Left lung (tissue), 10 donors: Measurements from ENCODE around the gene PTPRCAP. TPM values are rescaled to one million over a fixed set of nuclear protein-coding genes. Genes with fewer than 3 reads are reported as not detected.

Experiments used
- ATAC-seq: fragments of 200-7000 bp; cut with Tn5 transposase; one replicate; pipeline ENCODE4 v1.9.1; 2020; ENCODE audit warnings: moderate library complexity
- DNase-seq, 4 donors: peaks; one replicate each; pipeline ENCODE4 v3.0.0-alpha.2; 2013 to 2020
- H3K27ac ChIP-seq, 2 donors: fragments of 200-600 bp; sonication (generic) in 1 of 2; one replicate each; pipeline versions ENCODE4 v1.5.0 to v1.8.0; 2020 to 2021
- H3K27me3 ChIP-seq, 2 donors: fragments of 200-600 bp; sonication (generic) in 1 of 2; one replicate each; pipeline versions ENCODE4 v1.5.0 to v1.8.0; 2020 to 2021
- H3K36me3 ChIP-seq, 2 donors: fragments of 200-600 bp; sonication (generic) in 1 of 2; one replicate each; pipeline versions ENCODE4 v1.5.0 to v1.8.0; 2020 to 2021
- H3K4me1 ChIP-seq, 2 donors: fragments of 200-600 bp; one replicate each; pipeline ENCODE4 v1.8.0; 2021
- H3K4me3 ChIP-seq, 2 donors: fragments of 200-600 bp; sonication (generic) in 1 of 2; one replicate each; pipeline versions ENCODE4 v1.5.0 to v1.8.0; 2020 to 2021; ENCODE audit warnings: mild to moderate bottlenecking in 1 of 2
- H3K9me3 ChIP-seq, 2 donors: fragments of 200-600 bp; sonication (generic) in 1 of 2; one replicate each; pipeline versions ENCODE4 v1.5.0 to v1.8.0; 2020 to 2021
- CTCF ChIP-seq, 2 donors: fragments of 200-600 bp; sonication (generic) in 1 of 2; IDR thresholded peaks; one replicate each; pipeline versions ENCODE4 v1.5.0 to v1.8.0; 2021; ENCODE audit warnings: antibody characterized with exemption in 2 of 2
- intact Hi-C, 2 donors: fragments of 100-400 bp; cut with DNase I; formaldehyde crosslinking; loops; one replicate each; pipeline versions ENCODE4 v1.11.2 to v1.14.2; 2022
- polyA plus RNA-seq, 6 donors: library from polyadenylated mRNA; unstranded; fragments of 120-200 nt; gene quantifications; one replicate each; pipeline ENCODE4 v1.2.1, GENCODE V29; 2013; ENCODE audit not compliant: insufficient read length in 6 of 6
- total RNA-seq, 2 donors: library from RNA; stranded (reverse); fragmentation: NEBNext Ultra II Directional; extraction: Animal tissue kit (Norgen Biotek cat#: 25700); gene quantifications; one replicate each; pipeline ENCODE4 v1.2.1, GENCODE V29; 2021
- donor health status: DM: no; HTN: yes; CAD: no.
- donor health status: DM: no; HTN: no; CAD: no.

Gene PTPRCAP
- total and polyA plus RNA-seq, 8 donors, result 1.6 to 12.5 (median 2.7) TPM

- intact Hi-C loops, result no loop called here
- TF ChIP-seq CTCF (IDR thresholded peaks at IDR 0.05), result no peak
- peaks cover 0 to 71% of the 10 kb centered on the region in 2 donors for H3K36me3 ChIP-seq
- DNase-seq, result peak in 1 of 4 donors; percentile 61
- no peaks in the 10 kb centered on the region for H3K27me3 ChIP-seq
- peak overlapping the region in 1 of 2 donors; percentile 7 for H3K27ac ChIP-seq
- peaks cover 21 to 59% of the 10 kb centered on the region in 2 donors for H3K4me1 ChIP-seq
- no peak overlapping the region for H3K4me3 ChIP-seq
- H3K9me3 ChIP-seq, result no peaks in the 10 kb centered on the region
- no peak for ATAC-seq
Measured at GRCh38 chr11:67396587-67397389, 40.7 kb downstream of the PTPRCAP start.

- H3K4me3 ChIP-seq, result no peak overlapping the region
- intact Hi-C loops, result no loop called here
- H3K27ac ChIP-seq, result no peak overlapping the region
- ATAC-seq, result no peak
- H3K36me3 ChIP-seq, result peaks cover 0 to 71% of the 10 kb centered on the region in 2 donors
- H3K27me3 ChIP-seq, result no peaks in the 10 kb centered on the region
- DNase-seq, result peak in 1 of 4 donors; percentile 57
- peaks cover 21 to 61% of the 10 kb centered on the region in 2 donors for H3K4me1 ChIP-seq
- H3K9me3 ChIP-seq, result no peaks in the 10 kb centered on the region
- no peak for TF ChIP-seq CTCF (IDR thresholded peaks at IDR 0.05)
Measured at GRCh38 chr11:67396259-67396581, 41.3 kb downstream of the PTPRCAP start.

- Histone ChIP-seq H3K9me3 (no peaks in the 10 kb centered on the region), H3K27me3 (no peaks in the 10 kb centered on the region), H3K4me1 (peaks cover 19 to 62% of the 10 kb centered on the region in 2 donors), H3K4me3 (no peak overlapping the region), H3K27ac (no peak overlapping the region), H3K36me3 (peaks cover 0 to 71% of the 10 kb centered on the region in 2 donors)
- ATAC-seq (no peak), DNase-seq (peak in 1 of 4 donors; percentile 75)
- intact Hi-C loops, result no loop called here
- no peak for TF ChIP-seq CTCF (IDR thresholded peaks at IDR 0.05)
Measured at GRCh38 chr11:67395555-67396258, 41.8 kb downstream of the PTPRCAP start.

- intact Hi-C loops, result loop anchor here in 1 of 2 donors (5.0 kb wide), 1 partner anchor 113 kb away; the partner anchor contains the start of genes CDK2AP2 and PITPNM1
- ATAC-seq (no peak), DNase-seq (peak in 1 of 4 donors; percentile 39)
- H3K4me1 ChIP-seq, result peaks cover 5 to 48% of the 10 kb centered on the region in 2 donors
- TF ChIP-seq CTCF (IDR thresholded peaks at IDR 0.05), result no peak
- peaks cover 0 to 56% of the 10 kb centered on the region in 2 donors for H3K36me3 ChIP-seq
- no peak overlapping the region for H3K4me3 ChIP-seq
- no peaks in the 10 kb centered on the region for H3K27me3 ChIP-seq
- no peak overlapping the region for H3K27ac ChIP-seq
- H3K9me3 ChIP-seq, result no peaks in the 10 kb centered on the region
Measured at GRCh38 chr11:67393990-67394389, 43.5 kb downstream of the PTPRCAP start.

GRCh38 chr11:67393437-67393836 is 44.0 kb downstream of the PTPRCAP start:
- Histone ChIP-seq H3K36me3 (peaks cover 0 to 50% of the 10 kb centered on the region in 2 donors), H3K27ac (no peak overlapping the region), H3K4me1 (peaks cover 5 to 42% of the 10 kb centered on the region in 2 donors), H3K4me3 (no peak overlapping the region), H3K27me3 (no peaks in the 10 kb centered on the region), H3K9me3 (no peaks in the 10 kb centered on the region)
- intact Hi-C loops, result loop anchor here in 1 of 2 donors (5.0 kb wide), 1 partner anchor 114 kb away; the partner anchor contains the start of genes CDK2AP2 and PITPNM1
- DNase-seq (peak in 1 of 4 donors; percentile 80), ATAC-seq (no peak)
- no peak for TF ChIP-seq CTCF (IDR thresholded peaks at IDR 0.05)
